ENCODE data around the gene ADRB1.

GRCh38 chr10:114073395-114074186 lies 29.9 kb downstream of the ADRB1 start:
- TF ChIP-seq CTCF (conservative IDR thresholded peaks at IDR 0.05; ENCODE audit: low read depth in 2 of 2), result no peak
- TF ChIP-seq POLR2AphosphoS5 (IDR thresholded peaks at IDR 0.05; ENCODE audit: low read depth), result no peak
- no peak for TF ChIP-seq EZH2phosphoT487 (IDR thresholded peaks at IDR 0.05; ENCODE audit: unreplicated experiment)
- TF ChIP-seq REST (IDR thresholded peaks at IDR 0.05; ENCODE audit: unreplicated experiment), result no peak
- TF ChIP-seq ETS1 (IDR thresholded peaks at IDR 0.05), result no peak
- TF ChIP-seq CREB1 (CRISPR knock-in tag; IDR thresholded peaks at IDR 0.05; ENCODE audit: low read depth), result no peak
- TF ChIP-seq EZH2 (IDR thresholded peaks at IDR 0.05; ENCODE audit: low read depth, unreplicated experiment), result no peak
